Endometrial microvascular endothelial cells (primary cell): ENCODE results near the gene TMEM39A. TPM values are rescaled to one million over a fixed set of nuclear protein-coding genes. Genes with fewer than 3 reads are reported as not detected.

ENCODE experiments used
- in situ Hi-C: cut with HindIII; loops from 2 replicates; pipeline ENCODE4 v1.10.0; 2017; ENCODE audit warnings: low sequenced_read_pairs, low pct_unique_long_range_greater_than_20kb; ENCODE audit errors: inconsistent ontology term
- total RNA-seq: library from RNA; depleted of rRNA; stranded (reverse); fragments of >200 nt; gene quantifications from one replicate; pipeline ENCODE4 v1.2.3, GENCODE V29; 2015; ENCODE audit errors: inconsistent ontology term

The TMEM39A gene
- total RNA-seq = 36.5 TPM

- in situ Hi-C loops = loop anchor here (25.0 kb wide), 1 partner anchor 224 kb away; the partner anchor contains the start of gene COX17
These were observed at the start of gene TMEM39A for GRCh38 chr3:119463171-119464169. TSS of gene TMEM39A (minus strand) at chr3:119463615. CDS start at chr3:119462074, 1,541 bp downstream.

- in situ Hi-C loops = no loop called here
These were observed 47.3 kb upstream of the TMEM39A start for GRCh38 chr3:119510690-119511089.

GRCh38 chr3:119508172-119508845, 44.9 kb upstream of the TMEM39A start:
- in situ Hi-C loops = no loop called here

GRCh38 chr3:119507404-119507803, 44.0 kb upstream of the TMEM39A start:
- in situ Hi-C loops = no loop called here

- in situ Hi-C loops = no loop called here
These were observed 43.2 kb upstream of the TMEM39A start for GRCh38 chr3:119506631-119507030.

GRCh38 chr3:119500901-119501300, 37.5 kb upstream of the TMEM39A start:
- in situ Hi-C loops = no loop called here

- in situ Hi-C loops = no loop called here
These were observed 36.9 kb upstream of the TMEM39A start for GRCh38 chr3:119500265-119500664.

- in situ Hi-C loops = no loop called here
These were observed 35.0 kb upstream of the TMEM39A start, which contains the start of gene TIMMDC1 for GRCh38 chr3:119498186-119499011. TSS of gene TIMMDC1 (plus strand) at chr3:119498547. CDS start at chr3:119498734, 187 bp downstream.

- in situ Hi-C loops = no loop called here
These were observed 34.4 kb upstream of the TMEM39A start for GRCh38 chr3:119497820-119498185.

- in situ Hi-C loops = no loop called here
These were observed 31.2 kb upstream of the TMEM39A start for GRCh38 chr3:119494597-119494996.

- in situ Hi-C loops = no loop called here
These were observed 29.4 kb upstream of the TMEM39A start for GRCh38 chr3:119492810-119493209.

- in situ Hi-C loops = no loop called here
These were observed 28.7 kb upstream of the TMEM39A start for GRCh38 chr3:119492128-119492527.

- in situ Hi-C loops = no loop called here
These were observed 26.7 kb upstream of the TMEM39A start for GRCh38 chr3:119490153-119490552.

GRCh38 chr3:119485563-119485962, 22.1 kb upstream of the TMEM39A start:
- in situ Hi-C loops = no loop called here

GRCh38 chr3:119483101-119483500, 19.7 kb upstream of the TMEM39A start:
- in situ Hi-C loops = no loop called here

- in situ Hi-C loops = no loop called here
These were observed 17.7 kb upstream of the TMEM39A start for GRCh38 chr3:119481079-119481478.

- in situ Hi-C loops = loop anchor here (25.0 kb wide), 1 partner anchor 216 kb away; the partner anchor contains the start of gene COX17
These were observed 7.5 kb upstream of the TMEM39A start for GRCh38 chr3:119470866-119471265.

GRCh38 chr3:119469418-119470189, 6.2 kb upstream of the TMEM39A start:
- in situ Hi-C loops = loop anchor here (25.0 kb wide), 1 partner anchor 218 kb away; the partner anchor contains the start of gene COX17
